NCI-H1694 treated with DMSO at 0.1 percent for 48 hours (cell line): ENCODE measurements around the gene DHRS7.
"Not testable (repeated sequence)": the region's sequence is repeated elsewhere in the genome, so short reads cannot be mapped to it uniquely, and the experiment has no call there.

Source experiments
- DNase-seq: peaks from one replicate; lab custom pipeline; 2025; lab: John Stamatoyannopoulos, UW

The DHRS7 gene

GRCh38 chr14:60134702-60135101, 30.5 kb downstream of the DHRS7 start:
- no peak for DNase-seq

GRCh38 chr14:60133487-60133886, 31.7 kb downstream of the DHRS7 start:
- no peak for DNase-seq

GRCh38 chr14:60125918-60126317, 39.3 kb downstream of the DHRS7 start:
- no peak for DNase-seq

- no peak for DNase-seq
Measured at GRCh38 chr14:60116181-60116580, 49.0 kb downstream of the DHRS7 start.

GRCh38 chr14:60114881-60115280, 50.3 kb downstream of the DHRS7 start:
- DNase-seq: no peak

GRCh38 chr14:60111732-60112131, 53.5 kb downstream of the DHRS7 start:
- DNase-seq: no peak

- DNase-seq: no peak
Measured at GRCh38 chr14:60107477-60107876, 57.7 kb downstream of the DHRS7 start.

- DNase-seq: no peak
Measured at GRCh38 chr14:60106339-60106738, 58.9 kb downstream of the DHRS7 start.

- no peak for DNase-seq
Measured at GRCh38 chr14:60102389-60102788, 62.8 kb downstream of the DHRS7 start.

GRCh38 chr14:60101786-60102185, 63.4 kb downstream of the DHRS7 start:
- no peak for DNase-seq

GRCh38 chr14:60099855-60100254, 65.3 kb downstream of the DHRS7 start:
- not testable (repeated sequence) for DNase-seq

- no peak for DNase-seq
Measured at GRCh38 chr14:60097974-60098373, 67.2 kb downstream of the DHRS7 start.

- no peak for DNase-seq
Measured at GRCh38 chr14:60095781-60096450, 69.3 kb downstream of the DHRS7 start.

- DNase-seq: no peak
Measured at GRCh38 chr14:60095231-60095630, 70.0 kb downstream of the DHRS7 start.

- DNase-seq: no peak
Measured at GRCh38 chr14:60094306-60094897, 70.8 kb downstream of the DHRS7 start.
